Measurements from ENCODE around the gene EGF. TPM values are rescaled to one million over a fixed set of nuclear protein-coding genes. Genes with fewer than 3 reads are reported as not detected.

EGF gene
- total RNA-seq, 1 donor from 2014 or later: 6.6 TPM

DNA sequence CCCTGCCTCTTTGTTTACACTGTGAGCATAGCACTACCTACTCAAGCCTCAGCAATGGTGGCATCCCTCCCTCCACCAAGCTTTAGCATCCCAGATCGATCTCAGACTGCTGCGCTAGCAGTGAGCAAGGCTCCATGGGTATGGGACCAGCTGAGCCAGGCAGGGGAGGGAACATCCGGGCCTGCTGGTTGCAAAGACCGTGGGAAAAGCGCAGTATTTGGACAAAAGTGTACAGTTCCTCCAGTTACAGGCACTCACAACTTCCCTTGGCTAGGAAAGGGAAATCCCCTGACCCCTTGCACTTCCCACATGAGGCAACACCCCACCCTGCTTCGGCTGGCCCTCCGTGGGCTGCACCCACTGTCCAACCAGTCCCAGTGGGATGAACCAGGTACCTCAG lies 26.5 kb downstream of the EGF start:
- Mint-ChIP-seq H3K36me3 (peaks cover 10% of the 10 kb centered on the region), H3K9me3 (peaks cover 30% of the 10 kb centered on the region), H3K4me1 (no peaks in the 10 kb centered on the region), H3K4me3 (no peak overlapping the region), H3K27ac (no peak overlapping the region), H3K27me3 (ENCODE audit: insufficient read depth, low read depth) (no peaks in the 10 kb centered on the region)
- no peaks in the 10 kb centered on the region for H3K36me3 ChIP-seq
- TF ChIP-seq CTCF (IDR thresholded peaks at IDR 0.05) (no peak), EZH2 (IDR thresholded peaks at IDR 0.05) (no peak), EZH2phosphoT487 (IDR thresholded peaks at IDR 0.05) (no peak)
- H2AFZ ChIP-seq (replicated peaks): no peak overlapping the region
- H3K27ac ChIP-seq: no peak overlapping the region
- no peak overlapping the region for H3K9ac ChIP-seq
- H4K20me1 ChIP-seq (ENCODE audit: low read depth): no peaks in the 10 kb centered on the region
- H3K9me3 ChIP-seq (ENCODE audit: low read depth): no peaks in the 10 kb centered on the region
- no peaks in the 10 kb centered on the region for H3F3A ChIP-seq (ENCODE audit: low read depth)
- H3K4me3 ChIP-seq: no peak overlapping the region
- no peaks in the 10 kb centered on the region for H3K4me1 ChIP-seq
- no peaks in the 10 kb centered on the region for H3K79me2 ChIP-seq (ENCODE audit: low read depth)
- no peaks in the 10 kb centered on the region for H3K27me3 ChIP-seq
- no peak overlapping the region for H3K4me2 ChIP-seq
- DNase-seq (ENCODE audit: low spot score): no peak

DNA sequence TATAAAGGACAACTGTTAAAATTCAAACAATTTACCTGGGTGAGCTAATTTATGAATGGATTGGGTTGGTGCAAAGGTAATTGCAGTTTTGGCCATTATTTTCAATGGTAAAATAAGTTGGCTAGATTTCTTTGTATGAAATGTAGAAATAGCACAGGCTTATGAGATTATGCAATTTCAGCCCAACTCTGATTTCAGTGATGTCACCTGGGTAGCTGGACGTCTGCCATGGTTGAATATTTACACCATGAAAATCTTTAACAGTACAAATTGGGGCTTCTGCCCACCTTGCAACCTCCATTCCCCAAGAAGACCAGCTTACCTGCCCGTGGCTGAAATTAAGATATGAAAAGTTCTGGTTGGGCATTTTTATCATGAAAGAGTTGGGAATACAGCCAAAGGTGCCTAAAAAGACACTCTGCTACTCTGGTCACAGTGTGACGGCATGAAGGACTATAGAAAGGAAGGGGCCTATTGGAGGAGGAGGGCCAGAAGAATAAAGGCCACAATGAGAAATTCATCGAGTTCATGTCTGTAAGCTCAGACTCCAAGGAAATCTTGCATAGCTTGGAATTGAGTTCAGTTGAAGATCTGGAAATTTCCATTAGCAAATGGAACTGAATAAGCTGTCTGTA lies 29.7 kb downstream of the EGF start:
- no peak for DNase-seq (ENCODE audit: low spot score)
- Histone ChIP-seq H3K4me2 (no peak overlapping the region), H3K27ac (no peak overlapping the region), H3K79me2 (ENCODE audit: low read depth) (no peaks in the 10 kb centered on the region), H3K4me1 (no peaks in the 10 kb centered on the region), H3K27me3 (no peaks in the 10 kb centered on the region), H3K9ac (no peak overlapping the region), H3K9me3 (ENCODE audit: low read depth) (no peaks in the 10 kb centered on the region), H2AFZ (replicated peaks) (no peak overlapping the region), H3K4me3 (no peak overlapping the region), H3F3A (ENCODE audit: low read depth) (no peaks in the 10 kb centered on the region), H3K36me3 (no peaks in the 10 kb centered on the region), H4K20me1 (ENCODE audit: low read depth) (no peaks in the 10 kb centered on the region)
- no peak overlapping the region for H3K4me3 Mint-ChIP-seq
- H3K36me3 Mint-ChIP-seq: peaks cover 6% of the 10 kb centered on the region
- H3K27me3 Mint-ChIP-seq (ENCODE audit: insufficient read depth, low read depth): no peaks in the 10 kb centered on the region
- H3K4me1 Mint-ChIP-seq: no peaks in the 10 kb centered on the region
- peaks cover 6% of the 10 kb centered on the region for H3K9me3 Mint-ChIP-seq
- TF ChIP-seq EZH2phosphoT487 (IDR thresholded peaks at IDR 0.05) (no peak), EZH2 (IDR thresholded peaks at IDR 0.05) (no peak), CTCF (IDR thresholded peaks at IDR 0.05) (no peak)
- no peak overlapping the region for H3K27ac Mint-ChIP-seq

- H3K27me3 Mint-ChIP-seq (ENCODE audit: insufficient read depth, low read depth): peaks cover 2% of the 10 kb centered on the region
- Histone ChIP-seq H3F3A (ENCODE audit: low read depth) (no peaks in the 10 kb centered on the region), H3K27ac (no peak overlapping the region), H3K9ac (no peak overlapping the region), H3K79me2 (ENCODE audit: low read depth) (no peaks in the 10 kb centered on the region), H4K20me1 (ENCODE audit: low read depth) (no peaks in the 10 kb centered on the region), H3K4me1 (no peaks in the 10 kb centered on the region), H3K4me3 (no peak overlapping the region), H3K27me3 (no peaks in the 10 kb centered on the region), H2AFZ (replicated peaks) (no peak overlapping the region), H3K9me3 (ENCODE audit: low read depth) (no peaks in the 10 kb centered on the region), H3K4me2 (no peak overlapping the region), H3K36me3 (no peaks in the 10 kb centered on the region)
- TF ChIP-seq EZH2 (IDR thresholded peaks at IDR 0.05): no peak
- no peak for TF ChIP-seq EZH2phosphoT487 (IDR thresholded peaks at IDR 0.05)
- no peak for TF ChIP-seq CTCF (IDR thresholded peaks at IDR 0.05)
- H3K36me3 Mint-ChIP-seq: peaks cover 6% of the 10 kb centered on the region
- no peaks in the 10 kb centered on the region for H3K9me3 Mint-ChIP-seq
- H3K4me1 Mint-ChIP-seq: no peaks in the 10 kb centered on the region
- H3K4me3 Mint-ChIP-seq: no peak overlapping the region
- no peak for DNase-seq (ENCODE audit: low spot score)
- H3K27ac Mint-ChIP-seq: no peak overlapping the region
Measured at GRCh38 chr4:109943745-109944144, 31.1 kb downstream of the EGF start.

Data from neural progenitor cell (in vitro differentiated cells).